Measurements from ENCODE around the gene XIAP. TPM values are rescaled to one million over a fixed set of nuclear protein-coding genes. Genes with fewer than 3 reads are reported as not detected.
"Not testable (repeated sequence)": the region's sequence is repeated elsewhere in the genome, so short reads cannot be mapped to it uniquely, and the experiment has no call there.

XIAP gene
- total RNA-seq, 1 experiment from 2014 or later: 27.2 TPM

DNA sequence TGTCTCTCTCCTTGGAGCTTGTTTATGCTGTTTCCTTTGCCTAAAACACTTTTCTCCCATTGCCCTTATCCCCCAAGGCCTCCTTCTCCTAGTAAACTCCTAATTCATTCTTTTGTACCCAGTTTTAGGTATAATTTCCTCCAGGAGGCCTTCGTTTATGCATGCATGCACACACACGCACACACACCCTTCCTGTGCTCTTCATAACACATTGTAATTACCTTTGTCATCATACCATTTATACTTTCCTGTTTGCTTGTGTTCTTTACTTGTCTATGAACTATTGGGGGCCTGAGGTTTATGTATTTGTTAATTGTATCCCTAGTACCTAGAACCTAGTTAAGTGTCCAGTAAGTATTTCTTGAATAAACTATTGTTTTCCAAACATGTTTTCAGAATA lies 45.5 kb downstream of the XIAP start:
- Histone ChIP-seq H3K4me3 (ENCODE audit: insufficient read depth, low read depth, low read length) (no peak overlapping the region), H3K27me3 (ENCODE audit: control insufficient read depth, insufficient read depth, low read length) (no peaks in the 10 kb centered on the region), H3K36me3 (replicated peaks; ENCODE audit: control insufficient read depth, insufficient read depth, low read length) (peaks cover 8% of the 10 kb centered on the region)
- no peak for DNase-seq

DNA sequence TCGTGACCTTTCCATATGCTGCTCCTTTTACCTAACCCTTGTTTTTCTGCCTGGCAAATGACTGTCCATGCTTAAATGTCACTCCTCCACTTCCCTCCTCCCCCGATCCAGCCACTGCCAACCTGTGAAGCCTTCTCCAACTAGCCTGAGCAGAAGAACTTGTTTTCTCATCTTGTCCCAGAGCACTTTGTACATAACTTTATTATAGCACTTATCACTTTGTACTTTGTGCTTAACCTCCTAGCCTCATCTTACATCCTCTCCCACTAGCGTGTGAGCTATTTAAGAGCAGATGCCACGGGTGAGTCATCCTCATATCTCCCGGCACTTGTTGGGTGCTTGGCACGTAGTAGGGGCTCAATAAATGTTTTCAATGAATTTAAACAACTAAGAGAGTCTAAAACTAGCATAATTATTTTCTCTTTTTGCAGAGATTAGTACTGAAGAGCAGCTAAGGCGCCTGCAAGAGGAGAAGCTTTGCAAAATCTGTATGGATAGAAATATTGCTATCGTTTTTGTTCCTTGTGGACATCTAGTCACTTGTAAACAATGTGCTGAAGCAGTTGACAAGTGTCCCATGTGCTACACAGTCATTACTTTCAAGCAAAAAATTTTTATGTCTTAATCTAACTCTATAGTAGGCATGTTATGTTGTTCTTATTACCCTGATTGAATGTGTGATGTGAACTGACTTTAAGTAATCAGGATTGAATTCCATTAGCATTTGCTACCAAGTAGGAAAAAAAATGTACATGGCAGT lies 46.9 kb downstream of the XIAP start:
- Histone ChIP-seq H3K27me3 (ENCODE audit: control insufficient read depth, insufficient read depth, low read length) (no peaks in the 10 kb centered on the region), H3K36me3 (replicated peaks; ENCODE audit: control insufficient read depth, insufficient read depth, low read length) (peaks cover 4% of the 10 kb centered on the region; the same call in 1 of the 2 replicates), H3K4me3 (ENCODE audit: insufficient read depth, low read depth, low read length) (no peak overlapping the region)
- DNase-seq: no peak

DNA sequence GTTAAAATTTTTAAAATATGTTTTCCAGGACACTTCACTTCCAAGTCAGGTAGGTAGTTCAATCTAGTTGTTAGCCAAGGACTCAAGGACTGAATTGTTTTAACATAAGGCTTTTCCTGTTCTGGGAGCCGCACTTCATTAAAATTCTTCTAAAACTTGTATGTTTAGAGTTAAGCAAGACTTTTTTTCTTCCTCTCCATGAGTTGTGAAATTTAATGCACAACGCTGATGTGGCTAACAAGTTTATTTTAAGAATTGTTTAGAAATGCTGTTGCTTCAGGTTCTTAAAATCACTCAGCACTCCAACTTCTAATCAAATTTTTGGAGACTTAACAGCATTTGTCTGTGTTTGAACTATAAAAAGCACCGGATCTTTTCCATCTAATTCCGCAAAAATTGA lies 49.7 kb downstream of the XIAP start:
- no peak for DNase-seq
- H3K36me3 ChIP-seq (replicated peaks; ENCODE audit: control insufficient read depth, insufficient read depth, low read length): peaks cover 4% of the 10 kb centered on the region
- no peaks in the 10 kb centered on the region for H3K27me3 ChIP-seq (ENCODE audit: control insufficient read depth, insufficient read depth, low read length)
- H3K4me3 ChIP-seq (ENCODE audit: insufficient read depth, low read depth, low read length): no peak overlapping the region

DNA sequence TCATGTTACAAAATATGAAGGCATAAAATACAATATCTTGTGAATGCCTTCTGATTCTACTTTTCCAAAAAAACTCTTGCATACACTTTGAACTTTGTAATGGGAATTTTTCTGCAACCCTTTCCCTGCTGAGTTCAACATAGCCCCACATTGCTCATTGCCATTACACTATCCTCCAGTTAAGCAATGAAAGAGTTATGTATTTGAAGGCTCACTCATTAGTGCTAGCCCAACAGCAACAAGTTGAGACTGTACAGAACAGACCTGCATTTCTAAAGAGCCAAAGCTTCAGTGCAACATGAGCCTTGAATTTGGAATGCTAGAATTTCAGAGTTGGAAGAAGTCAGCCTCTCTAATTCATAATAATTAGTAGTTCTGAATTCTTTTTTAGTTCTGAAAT lies 57.2 kb downstream of the XIAP start:
- Histone ChIP-seq H3K36me3 (replicated peaks; ENCODE audit: control insufficient read depth, insufficient read depth, low read length) (no peaks in the 10 kb centered on the region; the same call in 1 of the 2 replicates), H3K27me3 (ENCODE audit: control insufficient read depth, insufficient read depth, low read length) (no peaks in the 10 kb centered on the region), H3K4me3 (ENCODE audit: insufficient read depth, low read depth, low read length) (no peak overlapping the region)
- DNase-seq: no peak

DNA sequence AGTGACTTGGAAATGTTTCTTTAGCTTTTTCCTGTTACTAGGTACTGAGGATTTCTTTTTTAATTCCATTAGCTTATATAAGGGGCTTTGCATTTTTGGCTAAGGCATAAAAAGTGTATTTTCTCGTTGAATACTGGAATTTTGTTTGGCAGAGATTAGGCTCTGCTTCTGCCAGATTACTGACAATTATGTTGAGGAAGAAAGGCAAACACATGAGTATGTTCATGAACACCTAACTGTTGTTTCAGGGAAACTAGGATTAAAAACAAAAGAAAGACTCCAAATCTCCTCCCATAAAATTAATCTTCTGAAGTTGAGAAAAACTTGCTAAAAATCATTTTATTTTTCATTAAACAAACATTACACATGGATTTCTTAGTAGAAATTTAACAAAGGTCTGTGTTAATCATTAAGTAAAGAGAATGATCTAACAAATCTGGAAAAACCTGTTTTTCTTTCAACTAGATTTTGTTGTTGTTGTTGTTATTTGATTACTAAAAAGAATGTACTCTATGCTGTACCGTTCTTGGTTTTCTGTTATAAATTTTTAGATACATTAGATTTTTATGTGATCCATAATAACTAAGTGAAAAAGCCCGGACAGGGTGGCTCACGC lies 58.4 kb downstream of the XIAP start:
- Histone ChIP-seq H3K4me3 (ENCODE audit: insufficient read depth, low read depth, low read length) (no peak overlapping the region), H3K27me3 (ENCODE audit: control insufficient read depth, insufficient read depth, low read length) (no peaks in the 10 kb centered on the region), H3K36me3 (replicated peaks; ENCODE audit: control insufficient read depth, insufficient read depth, low read length) (no peaks in the 10 kb centered on the region)
- DNase-seq: no peak

DNA sequence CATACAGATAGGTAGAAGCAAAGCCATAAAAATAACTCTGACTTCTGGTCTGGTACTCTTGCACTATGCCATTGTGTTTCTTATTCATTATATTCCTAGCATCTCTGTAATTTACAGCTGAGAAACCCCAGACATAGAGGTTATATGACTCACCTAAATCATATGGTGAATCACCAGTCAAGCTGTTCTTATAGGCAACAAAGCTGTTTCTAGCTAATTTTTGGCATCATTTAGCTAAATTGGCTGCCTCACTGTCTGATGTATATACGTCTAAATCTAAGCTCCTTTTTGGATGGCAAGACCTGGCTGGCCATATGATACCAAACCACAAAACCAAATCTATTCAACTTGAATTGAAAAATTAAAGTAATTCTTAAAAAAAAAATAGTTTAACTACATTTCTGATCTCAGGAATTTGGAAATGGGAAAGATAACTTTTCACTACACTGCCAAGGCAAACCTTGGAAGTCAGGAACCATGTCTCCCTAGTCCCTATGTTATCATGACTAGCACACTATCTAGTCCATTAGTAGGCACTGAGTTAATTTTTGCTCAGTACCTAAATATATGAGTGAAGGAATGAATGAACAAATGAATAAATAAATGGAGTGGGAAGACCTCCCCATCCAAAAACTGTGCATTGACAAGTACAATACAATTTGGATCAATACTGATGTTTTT lies 60.4 kb downstream of the XIAP start:
- no peak overlapping the region for H3K4me3 ChIP-seq (ENCODE audit: insufficient read depth, low read depth, low read length)
- H3K27me3 ChIP-seq (ENCODE audit: control insufficient read depth, insufficient read depth, low read length): no peaks in the 10 kb centered on the region
- no peak for DNase-seq
- H3K36me3 ChIP-seq (replicated peaks; ENCODE audit: control insufficient read depth, insufficient read depth, low read length): no peaks in the 10 kb centered on the region

DNA sequence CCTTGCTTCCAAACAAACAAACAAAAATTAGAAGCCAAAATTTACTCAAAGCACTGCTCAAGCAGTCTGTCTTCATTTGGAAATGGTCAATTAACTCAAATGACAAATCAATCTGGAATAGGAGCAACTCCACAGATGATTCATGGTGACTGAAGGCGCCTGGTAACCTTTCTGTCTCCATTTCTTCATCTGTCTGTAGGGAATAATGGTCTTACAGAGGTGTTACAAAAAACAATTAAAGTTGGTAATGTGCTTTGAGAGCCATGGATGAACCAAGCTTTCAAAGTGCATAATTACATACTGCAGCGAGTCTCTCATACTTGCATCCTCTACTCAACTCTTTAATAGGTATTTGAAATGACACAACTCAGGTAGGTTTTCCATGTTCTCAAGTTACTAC lies 63.4 kb downstream of the XIAP start:
- Histone ChIP-seq H3K36me3 (replicated peaks; ENCODE audit: control insufficient read depth, insufficient read depth, low read length) (no peaks in the 10 kb centered on the region), H3K4me3 (ENCODE audit: insufficient read depth, low read depth, low read length) (no peak overlapping the region), H3K27me3 (ENCODE audit: control insufficient read depth, insufficient read depth, low read length) (no peaks in the 10 kb centered on the region)
- DNase-seq: no peak

DNA sequence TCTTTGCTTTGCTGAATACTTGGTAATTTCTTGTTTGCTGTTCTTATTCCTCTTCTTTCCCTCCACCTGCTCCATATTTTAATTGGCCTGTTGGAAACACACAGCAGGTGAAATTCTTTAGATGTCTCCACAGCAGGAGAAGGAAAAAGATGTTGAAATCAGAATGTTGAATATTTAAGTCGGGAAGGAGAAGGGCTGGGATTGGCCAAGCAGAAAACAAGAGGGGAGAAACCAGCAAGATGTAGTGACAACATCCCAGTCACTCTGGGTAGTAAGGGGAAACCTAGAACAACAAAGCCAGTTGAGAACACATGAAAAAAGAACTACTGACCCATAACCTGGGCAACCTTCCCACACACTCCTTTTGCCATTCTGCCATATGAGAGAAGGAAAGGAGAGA lies 64.3 kb downstream of the XIAP start:
- Histone ChIP-seq H3K36me3 (replicated peaks; ENCODE audit: control insufficient read depth, insufficient read depth, low read length) (no peaks in the 10 kb centered on the region), H3K27me3 (ENCODE audit: control insufficient read depth, insufficient read depth, low read length) (no peaks in the 10 kb centered on the region), H3K4me3 (ENCODE audit: insufficient read depth, low read depth, low read length) (no peak overlapping the region)
- peak; percentile 83 for DNase-seq

DNA sequence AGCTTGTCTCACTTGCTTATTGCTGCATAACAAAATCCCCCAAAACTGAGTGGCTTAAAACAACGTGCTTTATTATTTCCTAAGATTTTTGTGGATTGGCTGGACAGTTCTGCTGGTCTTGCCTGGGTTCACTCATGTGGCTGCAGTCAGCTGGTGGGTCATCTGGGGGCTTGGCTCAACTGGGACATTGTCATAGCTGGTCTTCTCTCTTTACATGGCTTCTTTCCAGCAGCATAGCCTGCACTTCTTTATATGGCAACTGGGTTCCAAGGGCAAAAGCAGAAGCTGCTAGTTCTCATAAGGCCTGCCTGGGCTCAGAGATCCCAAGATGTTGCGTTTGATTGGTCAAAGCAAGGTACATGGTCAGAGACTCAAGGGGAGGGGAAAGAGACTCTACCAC lies 68.0 kb downstream of the XIAP start:
- Histone ChIP-seq H3K4me3 (ENCODE audit: insufficient read depth, low read depth, low read length) (no peak overlapping the region), H3K36me3 (replicated peaks; ENCODE audit: control insufficient read depth, insufficient read depth, low read length) (no peaks in the 10 kb centered on the region; the same call in 1 of the 2 replicates), H3K27me3 (ENCODE audit: control insufficient read depth, insufficient read depth, low read length) (no peaks in the 10 kb centered on the region)
- DNase-seq: no peak

DNA sequence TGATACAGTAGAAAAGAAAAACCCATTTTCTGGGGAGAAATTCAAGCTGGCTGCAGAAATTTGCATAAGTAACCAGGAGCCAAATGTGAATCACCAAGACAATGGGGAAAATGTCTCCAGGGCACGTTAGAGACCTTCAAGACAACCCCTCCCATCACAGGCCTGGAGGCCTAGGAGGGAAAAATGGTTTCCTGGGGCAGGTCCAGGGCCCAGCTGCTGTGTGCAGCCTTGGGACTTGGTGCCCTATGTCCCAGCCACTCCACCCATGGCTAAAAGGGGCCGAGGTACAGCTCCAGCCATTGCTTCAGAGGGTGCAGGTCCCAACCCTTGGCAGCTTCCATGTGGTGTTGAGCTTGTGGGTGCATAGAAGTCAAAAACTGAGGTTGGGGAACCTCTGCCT lies 72.2 kb downstream of the XIAP start:
- H3K36me3 ChIP-seq (replicated peaks; ENCODE audit: control insufficient read depth, insufficient read depth, low read length); DNase-seq; H3K27me3 ChIP-seq (ENCODE audit: control insufficient read depth, insufficient read depth, low read length); H3K4me3 ChIP-seq (ENCODE audit: insufficient read depth, low read depth, low read length): not testable (repeated sequence)

DNA sequence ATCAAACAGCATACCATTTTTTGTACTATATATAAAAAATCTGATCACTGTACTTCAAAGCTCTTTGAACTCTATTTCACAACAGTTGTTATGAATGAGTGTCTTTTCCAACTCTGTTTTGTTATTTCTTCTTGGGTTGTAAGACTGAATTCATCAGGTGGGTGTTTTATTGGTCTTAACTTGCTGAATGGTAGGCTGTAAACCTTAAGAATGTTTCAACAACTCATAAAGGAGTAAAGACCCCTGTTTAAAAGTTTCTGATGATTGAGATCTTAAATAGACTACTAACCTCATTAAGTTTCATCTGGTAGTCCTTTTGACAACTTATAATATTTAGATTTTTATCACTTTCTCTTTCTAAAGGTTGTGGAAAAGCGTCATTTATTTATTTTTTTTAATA lies 83.2 kb downstream of the XIAP start:
- no peak for DNase-seq
- H3K27me3 ChIP-seq (ENCODE audit: control insufficient read depth, insufficient read depth, low read length): no peaks in the 10 kb centered on the region
- no peak overlapping the region for H3K4me3 ChIP-seq (ENCODE audit: insufficient read depth, low read depth, low read length)
- no peaks in the 10 kb centered on the region for H3K36me3 ChIP-seq (replicated peaks; ENCODE audit: control insufficient read depth, insufficient read depth, low read length)

DNA sequence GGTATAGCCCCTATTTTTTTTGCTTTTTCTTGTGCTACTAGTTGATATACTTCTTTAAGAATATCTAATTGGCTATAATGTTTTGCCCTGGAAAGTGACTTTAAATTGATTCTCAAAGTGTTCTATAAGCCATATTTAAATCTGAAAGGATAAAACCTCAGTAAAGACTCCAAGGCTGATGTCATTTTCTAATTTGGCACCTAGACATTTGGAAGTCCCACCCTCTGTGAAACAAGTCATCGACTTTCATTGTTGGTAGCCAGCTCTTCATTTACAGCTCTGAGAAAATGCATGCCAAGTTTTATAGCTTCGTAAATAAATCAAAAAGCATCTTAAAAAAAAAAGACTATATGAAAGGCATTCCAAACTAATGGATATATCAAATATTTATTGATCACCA lies 83.6 kb downstream of the XIAP start:
- Histone ChIP-seq H3K27me3 (ENCODE audit: control insufficient read depth, insufficient read depth, low read length) (no peaks in the 10 kb centered on the region), H3K4me3 (ENCODE audit: insufficient read depth, low read depth, low read length) (no peak overlapping the region), H3K36me3 (replicated peaks; ENCODE audit: control insufficient read depth, insufficient read depth, low read length) (no peaks in the 10 kb centered on the region)
- DNase-seq: no peak

DNA sequence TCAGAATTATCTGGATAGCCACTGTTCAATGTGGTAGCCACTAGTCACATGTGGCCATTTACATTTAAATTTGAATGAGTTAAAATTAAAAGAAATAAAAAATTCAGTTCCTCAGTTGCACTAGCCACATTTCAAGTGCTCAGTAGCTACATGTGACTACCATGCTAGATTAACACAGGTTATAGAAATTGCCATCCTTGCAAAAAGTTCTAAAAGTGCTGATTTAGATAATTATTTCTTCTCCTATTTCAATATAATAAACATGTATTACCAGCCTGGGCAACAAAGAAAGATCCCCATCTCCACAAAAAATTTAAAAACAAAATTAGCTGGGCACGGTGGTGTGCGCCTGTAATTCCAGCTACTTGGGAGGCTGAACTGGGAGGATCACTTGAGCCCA lies 90.0 kb downstream of the XIAP start:
- DNase-seq: no peak
- Histone ChIP-seq H3K27me3 (ENCODE audit: control insufficient read depth, insufficient read depth, low read length) (no peaks in the 10 kb centered on the region), H3K36me3 (replicated peaks; ENCODE audit: control insufficient read depth, insufficient read depth, low read length) (no peaks in the 10 kb centered on the region), H3K4me3 (ENCODE audit: insufficient read depth, low read depth, low read length) (no peak overlapping the region)

DNA sequence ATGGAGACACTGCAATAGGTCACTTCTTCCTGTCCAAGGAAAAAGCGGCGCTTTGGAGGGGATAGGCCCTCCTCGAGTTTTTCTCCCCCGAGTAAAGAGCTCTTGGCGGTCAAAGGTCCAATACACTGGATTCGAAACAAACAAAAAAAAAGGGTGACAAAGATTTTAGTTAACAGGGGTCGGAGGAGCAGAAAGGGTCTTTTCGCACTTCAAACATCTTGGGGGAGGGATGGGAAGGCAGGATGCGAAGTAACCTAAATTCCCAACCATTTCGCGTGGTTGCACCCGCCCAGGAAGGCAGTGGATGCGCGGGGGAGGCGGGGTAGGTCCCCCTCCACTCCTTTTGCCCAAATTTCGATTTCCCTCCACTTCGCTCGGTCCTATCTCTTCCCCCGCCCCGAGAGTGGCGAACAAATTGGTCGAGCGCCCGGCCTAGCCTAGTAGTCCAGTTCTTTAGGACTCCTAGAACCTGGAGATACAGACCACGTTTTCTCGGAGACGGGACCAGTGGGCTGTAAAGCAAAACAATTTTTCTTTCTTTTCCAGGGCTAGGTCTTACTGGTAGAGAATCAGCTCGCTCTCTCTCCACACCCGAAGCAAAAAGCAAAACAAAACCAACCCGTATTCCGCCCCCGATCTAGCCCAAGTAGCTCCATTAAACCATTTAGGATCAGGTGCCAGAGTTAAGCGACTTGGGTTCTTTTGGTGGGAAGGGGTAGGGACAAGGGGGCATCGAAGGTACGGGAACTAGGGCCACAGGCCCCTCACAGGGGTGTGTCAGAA lies 99.6 kb downstream of the XIAP start:
- peak; percentile 65 for DNase-seq
- Histone ChIP-seq H3K4me3 (ENCODE audit: insufficient read depth, low read depth, low read length) (peak overlapping the region; percentile 87), H3K27me3 (ENCODE audit: control insufficient read depth, insufficient read depth, low read length) (no peaks in the 10 kb centered on the region), H3K36me3 (replicated peaks; ENCODE audit: control insufficient read depth, insufficient read depth, low read length) (no peaks in the 10 kb centered on the region)

DNA sequence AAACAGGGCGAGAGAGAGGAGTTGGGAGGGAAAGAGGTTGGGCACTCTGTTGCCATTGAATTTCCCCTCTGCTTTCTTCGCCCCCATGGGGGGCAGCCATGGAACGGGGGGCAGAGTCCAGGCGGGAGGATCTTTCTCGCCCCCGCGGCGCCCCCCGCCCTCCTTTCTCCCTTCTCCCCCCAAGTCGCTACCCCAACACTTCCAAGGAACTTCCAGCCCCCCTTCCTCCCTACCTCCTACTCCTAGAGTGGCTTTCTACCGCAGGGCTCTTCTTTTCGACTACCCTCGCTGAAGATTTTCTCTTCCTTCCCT lies 101.1 kb downstream of the XIAP start:
- no peak for DNase-seq
- Histone ChIP-seq H3K4me3 (ENCODE audit: insufficient read depth, low read depth, low read length) (peak overlapping the region; percentile 97), H3K27me3 (ENCODE audit: control insufficient read depth, insufficient read depth, low read length) (no peaks in the 10 kb centered on the region), H3K36me3 (replicated peaks; ENCODE audit: control insufficient read depth, insufficient read depth, low read length) (no peaks in the 10 kb centered on the region)
